HEK293 (cell line): ENCODE measurements around the gene CASP8AP2.

Experiments used
- CTCF ChIA-PET: fragments of 350-600 bp; formaldehyde crosslinking; extraction: SDS; loops from one replicate; lab custom pipeline; 2021; ENCODE audit warnings: antibody characterized with exemption; lab: Yijun Ruan, JAX
- POLR2A ChIA-PET: fragments of 300-600 bp; formaldehyde crosslinking; extraction: SDS; loops from one replicate; lab custom pipeline; 2020; ENCODE audit warnings: antibody characterized with exemption, inconsistent platforms; lab: Yijun Ruan, JAX
- H3K27ac ChIP-seq: fragments of 200-500 bp; sonication (Bioruptor generic); 2 replicates; pipeline ENCODE4 v1.5.1; 2014; ENCODE audit warnings: low read depth, low read length, control low read depth, inconsistent platforms; ENCODE audit errors: extremely low read depth
- H3K36me3 ChIP-seq, 2 experiments: fragments of 200-500 bp in 1 of 2; sonication (Bioruptor generic) in 1 of 2; 1 replicate in 1 of 2; 2 replicates in 1 of 2; pipeline ENCODE4 v1.5.1; 2014 to 2017; ENCODE audit warnings: inconsistent platforms in 2 of 2, low read length in 2 of 2; ENCODE audit not compliant: control insufficient read depth in 2 of 2, insufficient read depth in 1 of 2
- H3K4me1 ChIP-seq: fragments of 200-500 bp; sonication (Bioruptor generic); 2 replicates; pipeline ENCODE4 v1.5.1; 2014; ENCODE audit warnings: mild to moderate bottlenecking, low read length, inconsistent platforms; ENCODE audit not compliant: control insufficient read depth, insufficient read depth
- H3K4me3 ChIP-seq: 2 replicates; pipeline ENCODE4 v1.5.1; 2011; ENCODE audit warnings: low read depth, mild to moderate bottlenecking, control low read depth, low read length, moderate library complexity
- H3K9me3 ChIP-seq: fragments of 200-500 bp; sonication (Bioruptor generic); 2 replicates; pipeline ENCODE4 v1.5.1; 2014; ENCODE audit warnings: low read depth, low read length, inconsistent platforms; ENCODE audit not compliant: control insufficient read depth, insufficient read depth
- EGR2 ChIP-seq: fragments of 450-650 bp; formaldehyde crosslinking; IDR thresholded peaks from 2 replicates; pipeline ENCODE4 v1.5.1; 2016; ENCODE audit warnings: low read depth, missing biosample characterization, missing genetic modification characterization
- GLIS2 ChIP-seq: fragments of 450-650 bp; formaldehyde crosslinking; IDR thresholded peaks from 2 replicates; pipeline ENCODE4 v1.5.1; 2016; ENCODE audit warnings: missing biosample characterization, missing genetic modification characterization
- IKZF3 ChIP-seq: fragments of 450-650 bp; IDR thresholded peaks from 2 replicates; pipeline ENCODE4 v1.5.0; 2018; ENCODE audit warnings: missing biosample characterization, mild to moderate bottlenecking, missing genetic modification characterization, moderate library complexity
- KLF1 ChIP-seq: fragments of 450-650 bp; formaldehyde crosslinking; IDR thresholded peaks from 2 replicates; pipeline ENCODE4 v1.5.1; 2016; ENCODE audit warnings: missing biosample characterization, missing genetic modification characterization
- KLF7 ChIP-seq: fragments of 450-650 bp; formaldehyde crosslinking; IDR thresholded peaks from 2 replicates; pipeline ENCODE4 v1.5.1; 2016; ENCODE audit warnings: missing biosample characterization, missing genetic modification characterization, borderline replicate concordance
- PRDM1 ChIP-seq: fragments of 450-650 bp; formaldehyde crosslinking; IDR thresholded peaks from 2 replicates; pipeline ENCODE4; 2016; ENCODE audit warnings: missing biosample characterization, missing genetic modification characterization
- RBAK ChIP-seq: fragments of 450-650 bp; formaldehyde crosslinking; IDR thresholded peaks from 2 replicates; pipeline ENCODE4 v1.5.1; 2016; ENCODE audit warnings: missing biosample characterization, missing genetic modification characterization
- SCRT1 ChIP-seq: fragments of 450-650 bp; formaldehyde crosslinking; IDR thresholded peaks from 2 replicates; pipeline ENCODE4 v1.5.1; 2016; ENCODE audit warnings: missing biosample characterization, missing genetic modification characterization, borderline replicate concordance
- ZFHX2 ChIP-seq: fragments of 450-650 bp; formaldehyde crosslinking; conservative IDR thresholded peaks from 2 replicates; pipeline ENCODE4 v1.5.1; 2016; ENCODE audit warnings: missing biosample characterization, missing genetic modification characterization
- ZFP37 ChIP-seq: fragments of 450-650 bp; formaldehyde crosslinking; IDR thresholded peaks from 2 replicates; pipeline ENCODE4 v1.5.1; 2016; ENCODE audit warnings: missing biosample characterization, missing genetic modification characterization
- ZNF16 ChIP-seq: fragments of 450-650 bp; formaldehyde crosslinking; IDR thresholded peaks from 2 replicates; pipeline ENCODE4 v1.5.1; 2016; ENCODE audit warnings: low read depth, missing biosample characterization, missing genetic modification characterization
- ZNF221 ChIP-seq: fragments of 450-650 bp; formaldehyde crosslinking; IDR thresholded peaks from 2 replicates; pipeline ENCODE4 v1.5.1; 2017; ENCODE audit warnings: missing biosample characterization, missing genetic modification characterization, borderline replicate concordance
- ZNF239 ChIP-seq: fragments of 450-650 bp; formaldehyde crosslinking; IDR thresholded peaks from 2 replicates; pipeline ENCODE4 v1.5.1; 2016; ENCODE audit warnings: missing biosample characterization, missing genetic modification characterization
- ZNF302 ChIP-seq: fragments of 450-650 bp; formaldehyde crosslinking; IDR thresholded peaks from 2 replicates; pipeline ENCODE4 v1.5.1; 2016; ENCODE audit warnings: missing biosample characterization, missing genetic modification characterization, low read depth
- ZNF335 ChIP-seq: fragments of 450-650 bp; formaldehyde crosslinking; conservative IDR thresholded peaks from 2 replicates; pipeline ENCODE4 v1.5.1; 2016; ENCODE audit warnings: missing biosample characterization, missing genetic modification characterization
- ZNF529 ChIP-seq: fragments of 450-650 bp; formaldehyde crosslinking; IDR thresholded peaks from 2 replicates; pipeline ENCODE4 v1.5.1; 2017; ENCODE audit warnings: missing genetic modification characterization, missing biosample characterization; ENCODE audit not compliant: insufficient replicate concordance
- ZNF548 ChIP-seq: fragments of 450-650 bp; formaldehyde crosslinking; IDR thresholded peaks from 2 replicates; pipeline ENCODE4 v1.5.1; 2016; ENCODE audit warnings: missing biosample characterization, missing genetic modification characterization
- ZNF623 ChIP-seq: fragments of 450-650 bp; formaldehyde crosslinking; IDR thresholded peaks from 2 replicates; pipeline ENCODE4 v1.5.1; 2016; ENCODE audit warnings: missing biosample characterization, missing genetic modification characterization
- ZNF830 ChIP-seq: fragments of 450-650 bp; IDR thresholded peaks from 2 replicates; pipeline ENCODE4 v1.5.0; 2018; ENCODE audit warnings: missing biosample characterization, missing genetic modification characterization, low read depth, mild to moderate bottlenecking, moderate library complexity
- TF ChIP-seq, protein P1 (sequence below): fragments of 450-650 bp; formaldehyde crosslinking; IDR thresholded peaks from 2 replicates; pipeline ENCODE4 v1.5.1; 2016; ENCODE audit warnings: missing biosample characterization, missing genetic modification characterization
- TF ChIP-seq, protein P2 (sequence below): fragments of 450-650 bp; formaldehyde crosslinking; IDR thresholded peaks from 2 replicates; pipeline ENCODE4 v1.5.1; 2016; ENCODE audit warnings: missing biosample characterization, missing genetic modification characterization
- TF ChIP-seq, protein P3 (sequence below): fragments of 450-650 bp; formaldehyde crosslinking; IDR thresholded peaks from 2 replicates; pipeline ENCODE4 v1.5.1; 2016; ENCODE audit warnings: missing biosample characterization, missing genetic modification characterization
- TF ChIP-seq, protein P4 (sequence below): fragments of 450-650 bp; IDR thresholded peaks from 2 replicates; pipeline ENCODE4 v1.5.1; 2018; ENCODE audit warnings: missing biosample characterization, missing genetic modification characterization
- TF ChIP-seq, protein P5 (sequence below): fragments of 450-650 bp; formaldehyde crosslinking; IDR thresholded peaks from 2 replicates; pipeline ENCODE4 v1.5.1; 2016; ENCODE audit warnings: missing biosample characterization, missing genetic modification characterization
- TF ChIP-seq, protein P6 (sequence below): fragments of 450-650 bp; formaldehyde crosslinking; IDR thresholded peaks from 2 replicates; pipeline ENCODE4 v1.5.1; 2016; ENCODE audit warnings: missing biosample characterization, missing genetic modification characterization

Gene CASP8AP2

DNA sequence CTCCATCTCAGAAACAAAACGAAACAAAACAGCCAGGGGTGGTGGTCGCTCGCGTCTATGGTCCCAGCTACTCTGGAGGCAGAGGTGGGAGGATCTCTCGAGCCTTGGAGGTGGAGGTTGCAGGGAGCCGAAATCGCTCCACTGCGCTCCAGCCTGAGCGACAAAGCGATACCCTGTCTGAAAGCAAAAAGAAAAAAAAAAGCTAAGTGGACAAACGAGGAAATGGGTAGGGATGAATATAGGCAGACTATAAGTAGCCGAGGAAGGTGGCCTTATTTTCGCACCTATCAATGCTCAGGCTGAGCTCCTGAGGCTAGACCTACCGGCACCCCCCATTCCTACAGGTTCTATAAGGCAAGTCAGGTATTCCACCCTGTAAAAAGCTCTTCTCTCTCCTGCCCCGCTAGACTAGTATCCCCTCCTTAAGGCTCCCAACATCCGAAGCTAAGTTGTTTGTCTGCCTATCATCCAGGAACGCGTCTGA is 650 bp upstream of the CASP8AP2 start (continued):
- TF ChIP-seq, protein P1, sequence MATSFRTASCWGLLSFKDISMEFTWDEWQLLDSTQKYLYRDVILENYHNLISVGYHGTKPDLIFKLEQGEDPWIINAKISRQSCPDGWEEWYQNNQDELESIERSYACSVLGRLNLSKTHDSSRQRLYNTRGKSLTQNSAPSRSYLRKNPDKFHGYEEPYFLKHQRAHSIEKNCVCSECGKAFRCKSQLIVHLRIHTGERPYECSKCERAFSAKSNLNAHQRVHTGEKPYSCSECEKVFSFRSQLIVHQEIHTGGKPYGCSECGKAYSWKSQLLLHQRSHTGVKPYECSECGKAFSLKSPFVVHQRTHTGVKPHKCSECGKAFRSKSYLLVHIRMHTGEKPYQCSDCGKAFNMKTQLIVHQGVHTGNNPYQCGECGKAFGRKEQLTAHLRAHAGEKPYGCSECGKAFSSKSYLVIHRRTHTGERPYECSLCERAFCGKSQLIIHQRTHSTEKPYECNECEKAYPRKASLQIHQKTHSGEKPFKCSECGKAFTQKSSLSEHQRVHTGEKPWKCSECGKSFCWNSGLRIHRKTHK (tag by site-specific recombination) = no peak

DNA sequence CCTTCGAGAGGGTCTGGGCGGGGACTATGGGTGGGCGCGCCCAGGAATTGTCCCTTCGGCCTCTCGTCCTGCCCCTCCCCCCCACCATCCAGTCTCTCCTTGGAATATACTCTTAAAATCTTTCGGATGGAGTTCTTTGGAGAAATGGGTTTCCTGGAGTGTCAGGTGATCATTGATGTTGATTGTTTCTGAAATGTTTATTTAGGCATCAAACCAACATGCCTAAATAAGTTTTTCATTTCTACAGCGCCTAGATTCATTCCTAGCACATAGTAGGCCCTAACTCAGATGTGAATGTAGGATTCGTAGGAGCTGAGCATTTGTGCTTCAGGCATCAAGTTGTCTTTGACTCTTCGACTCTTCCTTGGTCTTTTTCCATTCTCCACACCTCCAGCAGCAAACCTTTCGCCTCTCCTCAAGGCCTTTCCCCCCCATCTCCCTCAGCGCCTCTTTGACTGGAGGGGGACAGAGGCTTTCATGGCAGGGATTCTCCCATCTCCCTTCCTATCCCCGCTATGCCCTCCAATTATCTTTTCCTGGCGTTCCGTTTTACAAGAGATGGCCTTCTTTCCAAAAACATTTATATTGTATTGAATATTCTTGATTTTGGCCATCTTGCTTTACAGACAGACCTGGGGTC is 610 bp downstream of the CASP8AP2 start:
- ChIA-PET POLR2A (interaction anchor here (0.9 to 3.1 kb wide), 6 partner anchors 11 to 88 kb away, joined by 3 to 55 read pairs (median 6); partner anchors contain the start of gene MDN1), CTCF (interaction anchor here (0.6 to 1.5 kb wide), 6 partner anchors 10 to 648 kb away, joined by 3 to 4 read pairs (median 3); no protein-coding TSS in a partner anchor)
- Histone ChIP-seq H3K4me1 (no peaks in the 10 kb centered on the region), H3K4me3 (peak overlapping the region; percentile 95), H3K27ac (peak overlapping the region; percentile 91), H3K9me3 (no peaks in the 10 kb centered on the region), H3K36me3 (peaks cover 16 to 38% of the 10 kb centered on the region in 2 experiments)
- TF ChIP-seq ZNF239 (tag by site-specific recombination) (no peak), RBAK (no peak), ZNF623 (tag by site-specific recombination) (no peak), EGR2 (no peak), ZNF16 (tag by site-specific recombination) (no peak), ZFHX2 (no peak), IKZF3 (tag by site-specific recombination) (no peak), PRDM1 (tag by site-specific recombination) (peak; percentile 44; the same call in 1 of the 2 replicates), KLF1 (tag by site-specific recombination) (no peak; the same call in 1 of the 2 replicates), GLIS2 (peak; percentile 5; the same call in 1 of the 2 replicates), ZNF529 (tag by site-specific recombination) (no peak), ZFP37 (tag by site-specific recombination) (no peak), ZNF302 (tag by site-specific recombination) (no peak), SCRT1 (tag by site-specific recombination) (no peak), KLF7 (tag by site-specific recombination) (no peak), ZNF830 (no peak), ZNF548 (tag by site-specific recombination) (no peak), ZNF221 (tag by site-specific recombination) (no peak), ZNF335 (tag by site-specific recombination) (peak; percentile 95)
- TF ChIP-seq, protein P2, sequence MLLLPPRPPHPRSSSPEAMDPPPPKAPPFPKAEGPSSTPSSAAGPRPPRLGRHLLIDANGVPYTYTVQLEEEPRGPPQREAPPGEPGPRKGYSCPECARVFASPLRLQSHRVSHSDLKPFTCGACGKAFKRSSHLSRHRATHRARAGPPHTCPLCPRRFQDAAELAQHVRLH (tag by site-specific recombination) = no peak
- TF ChIP-seq, protein P3, sequence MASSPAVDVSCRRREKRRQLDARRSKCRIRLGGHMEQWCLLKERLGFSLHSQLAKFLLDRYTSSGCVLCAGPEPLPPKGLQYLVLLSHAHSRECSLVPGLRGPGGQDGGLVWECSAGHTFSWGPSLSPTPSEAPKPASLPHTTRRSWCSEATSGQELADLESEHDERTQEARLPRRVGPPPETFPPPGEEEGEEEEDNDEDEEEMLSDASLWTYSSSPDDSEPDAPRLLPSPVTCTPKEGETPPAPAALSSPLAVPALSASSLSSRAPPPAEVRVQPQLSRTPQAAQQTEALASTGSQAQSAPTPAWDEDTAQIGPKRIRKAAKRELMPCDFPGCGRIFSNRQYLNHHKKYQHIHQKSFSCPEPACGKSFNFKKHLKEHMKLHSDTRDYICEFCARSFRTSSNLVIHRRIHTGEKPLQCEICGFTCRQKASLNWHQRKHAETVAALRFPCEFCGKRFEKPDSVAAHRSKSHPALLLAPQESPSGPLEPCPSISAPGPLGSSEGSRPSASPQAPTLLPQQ (tag by site-specific recombination) = no peak
- TF ChIP-seq, protein P4, sequence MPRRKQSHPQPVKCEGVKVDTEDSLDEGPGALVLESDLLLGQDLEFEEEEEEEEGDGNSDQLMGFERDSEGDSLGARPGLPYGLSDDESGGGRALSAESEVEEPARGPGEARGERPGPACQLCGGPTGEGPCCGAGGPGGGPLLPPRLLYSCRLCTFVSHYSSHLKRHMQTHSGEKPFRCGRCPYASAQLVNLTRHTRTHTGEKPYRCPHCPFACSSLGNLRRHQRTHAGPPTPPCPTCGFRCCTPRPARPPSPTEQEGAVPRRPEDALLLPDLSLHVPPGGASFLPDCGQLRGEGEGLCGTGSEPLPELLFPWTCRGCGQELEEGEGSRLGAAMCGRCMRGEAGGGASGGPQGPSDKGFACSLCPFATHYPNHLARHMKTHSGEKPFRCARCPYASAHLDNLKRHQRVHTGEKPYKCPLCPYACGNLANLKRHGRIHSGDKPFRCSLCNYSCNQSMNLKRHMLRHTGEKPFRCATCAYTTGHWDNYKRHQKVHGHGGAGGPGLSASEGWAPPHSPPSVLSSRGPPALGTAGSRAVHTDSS (tag by site-specific recombination) = no peak
- TF ChIP-seq, protein P5, sequence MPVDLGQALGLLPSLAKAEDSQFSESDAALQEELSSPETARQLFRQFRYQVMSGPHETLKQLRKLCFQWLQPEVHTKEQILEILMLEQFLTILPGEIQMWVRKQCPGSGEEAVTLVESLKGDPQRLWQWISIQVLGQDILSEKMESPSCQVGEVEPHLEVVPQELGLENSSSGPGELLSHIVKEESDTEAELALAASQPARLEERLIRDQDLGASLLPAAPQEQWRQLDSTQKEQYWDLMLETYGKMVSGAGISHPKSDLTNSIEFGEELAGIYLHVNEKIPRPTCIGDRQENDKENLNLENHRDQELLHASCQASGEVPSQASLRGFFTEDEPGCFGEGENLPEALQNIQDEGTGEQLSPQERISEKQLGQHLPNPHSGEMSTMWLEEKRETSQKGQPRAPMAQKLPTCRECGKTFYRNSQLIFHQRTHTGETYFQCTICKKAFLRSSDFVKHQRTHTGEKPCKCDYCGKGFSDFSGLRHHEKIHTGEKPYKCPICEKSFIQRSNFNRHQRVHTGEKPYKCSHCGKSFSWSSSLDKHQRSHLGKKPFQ (tag by site-specific recombination) = no peak
- TF ChIP-seq, protein P6, sequence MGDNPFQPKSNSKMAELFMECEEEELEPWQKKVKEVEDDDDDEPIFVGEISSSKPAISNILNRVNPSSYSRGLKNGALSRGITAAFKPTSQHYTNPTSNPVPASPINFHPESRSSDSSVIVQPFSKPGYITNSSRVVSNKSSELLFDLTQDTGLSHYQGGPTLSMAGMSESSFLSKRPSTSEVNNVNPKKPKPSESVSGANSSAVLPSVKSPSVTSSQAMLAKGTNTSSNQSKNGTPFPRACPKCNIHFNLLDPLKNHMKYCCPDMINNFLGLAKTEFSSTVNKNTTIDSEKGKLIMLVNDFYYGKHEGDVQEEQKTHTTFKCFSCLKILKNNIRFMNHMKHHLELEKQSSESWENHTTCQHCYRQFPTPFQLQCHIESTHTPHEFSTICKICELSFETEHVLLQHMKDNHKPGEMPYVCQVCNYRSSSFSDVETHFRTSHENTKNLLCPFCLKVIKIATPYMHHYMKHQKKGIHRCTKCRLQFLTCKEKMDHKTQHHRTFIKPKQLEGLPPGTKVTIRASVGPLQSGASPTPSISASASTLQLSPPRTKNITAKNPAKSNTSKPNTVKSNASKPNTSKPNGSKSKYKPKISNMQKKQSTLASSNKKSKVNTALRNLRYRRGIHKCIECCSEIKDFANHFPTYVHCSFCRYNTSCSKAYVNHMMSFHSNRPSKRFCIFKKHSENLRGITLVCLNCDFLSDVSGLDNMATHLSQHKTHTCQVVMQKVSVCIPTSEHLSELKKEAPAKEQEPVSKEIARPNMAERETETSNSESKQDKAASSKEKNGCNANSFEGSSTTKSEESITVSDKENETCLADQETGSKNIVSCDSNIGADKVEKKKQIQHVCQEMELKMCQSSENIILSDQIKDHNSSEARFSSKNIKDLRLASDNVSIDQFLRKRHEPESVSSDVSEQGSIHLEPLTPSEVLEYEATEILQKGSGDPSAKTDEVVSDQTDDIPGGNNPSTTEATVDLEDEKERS = no peak
